ENCODE data around the gene RAB5B.
A peak's percentile ranks its signal among the peaks of the same experiment; 100 is the strongest.

DNA sequence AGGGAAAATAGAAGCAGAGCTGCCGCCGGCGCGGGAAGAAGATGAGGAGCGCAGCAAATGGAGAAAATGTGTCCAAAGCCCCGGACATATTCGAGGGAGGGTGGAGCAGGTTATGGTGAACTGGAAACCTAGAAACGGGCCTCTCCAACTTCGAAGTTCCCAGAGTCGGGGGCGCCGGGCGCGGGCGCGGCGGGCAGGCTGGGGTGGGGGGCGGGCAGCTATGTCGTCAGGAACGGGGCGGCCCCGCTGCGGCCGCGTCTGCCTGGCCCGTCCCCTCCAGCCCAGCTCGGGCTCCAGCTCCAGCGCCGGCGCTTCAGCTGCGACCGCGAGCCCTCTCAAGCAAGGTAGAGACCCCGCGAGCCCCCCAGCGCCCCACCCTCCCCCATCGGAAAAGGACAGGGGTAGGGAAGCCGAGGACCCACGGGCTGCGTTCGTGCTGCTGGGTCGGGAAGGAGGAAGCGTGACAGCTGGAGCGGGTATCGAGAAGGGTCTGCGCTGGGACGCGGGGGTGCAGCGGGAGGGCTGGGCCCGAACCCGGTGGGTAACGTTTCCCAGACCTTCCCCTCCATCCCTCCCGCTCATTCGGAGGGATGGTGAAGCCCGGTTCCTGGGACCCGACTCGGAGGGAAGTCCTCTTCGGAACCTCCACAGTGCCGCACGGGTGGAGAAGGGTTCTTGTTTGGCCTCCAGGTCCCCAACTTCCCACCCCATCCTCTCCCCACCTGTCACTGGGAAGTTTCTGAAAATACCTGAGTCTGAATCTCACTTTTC, 41.9 kb upstream of the RAB5B start:
- TF ChIP-seq EZH2 (IDR thresholded peaks at IDR 0.05; ENCODE audit: borderline replicate concordance, low read depth, low read length, severe bottlenecking): no peak
- TF ChIP-seq, protein P1, sequence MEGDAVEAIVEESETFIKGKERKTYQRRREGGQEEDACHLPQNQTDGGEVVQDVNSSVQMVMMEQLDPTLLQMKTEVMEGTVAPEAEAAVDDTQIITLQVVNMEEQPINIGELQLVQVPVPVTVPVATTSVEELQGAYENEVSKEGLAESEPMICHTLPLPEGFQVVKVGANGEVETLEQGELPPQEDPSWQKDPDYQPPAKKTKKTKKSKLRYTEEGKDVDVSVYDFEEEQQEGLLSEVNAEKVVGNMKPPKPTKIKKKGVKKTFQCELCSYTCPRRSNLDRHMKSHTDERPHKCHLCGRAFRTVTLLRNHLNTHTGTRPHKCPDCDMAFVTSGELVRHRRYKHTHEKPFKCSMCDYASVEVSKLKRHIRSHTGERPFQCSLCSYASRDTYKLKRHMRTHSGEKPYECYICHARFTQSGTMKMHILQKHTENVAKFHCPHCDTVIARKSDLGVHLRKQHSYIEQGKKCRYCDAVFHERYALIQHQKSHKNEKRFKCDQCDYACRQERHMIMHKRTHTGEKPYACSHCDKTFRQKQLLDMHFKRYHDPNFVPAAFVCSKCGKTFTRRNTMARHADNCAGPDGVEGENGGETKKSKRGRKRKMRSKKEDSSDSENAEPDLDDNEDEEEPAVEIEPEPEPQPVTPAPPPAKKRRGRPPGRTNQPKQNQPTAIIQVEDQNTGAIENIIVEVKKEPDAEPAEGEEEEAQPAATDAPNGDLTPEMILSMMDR (IDR thresholded peaks at IDR 0.05; ENCODE audit: extremely low read depth in 1 of 2, insufficient read depth in 1 of 2, low read depth in 1 of 2, low read length in 2 of 2): no peak
- peak; percentile 64 for TF ChIP-seq POLR2A (IDR thresholded peaks at IDR 0.05; ENCODE audit: low read depth, low read length)
- no peak for TF ChIP-seq JUN (IDR thresholded peaks at IDR 0.05; ENCODE audit: borderline replicate concordance, insufficient read depth, insufficient read length, low read depth)
- TF ChIP-seq GATA2 (IDR thresholded peaks at IDR 0.05; ENCODE audit: insufficient read depth, insufficient read length, low read depth, low read length): no peak
- TF ChIP-seq MAX (IDR thresholded peaks at IDR 0.05; ENCODE audit: insufficient read depth, insufficient read length): no peak
- no peak for TF ChIP-seq POLR2AphosphoS5 (IDR thresholded peaks at IDR 0.05; ENCODE audit: insufficient read depth, low read depth, low read length)
- TF ChIP-seq FOS (IDR thresholded peaks at IDR 0.05; ENCODE audit: borderline replicate concordance, insufficient read depth, low read length): no peak
- TF ChIP-seq MYC (IDR thresholded peaks at IDR 0.05; ENCODE audit: low read depth, low read length): no peak

Data from endothelial cell of umbilical vein (primary cell).